ENCODE results near the gene LPP. TPM values are rescaled to one million over a fixed set of nuclear protein-coding genes. Genes with fewer than 3 reads are reported as not detected.

LPP gene
- total RNA-seq, 6 donors from 2014 or later, result 86.0 to 196 (median 160) TPM

GRCh38 chr3:188682316-188682715, 528.4 kb downstream of the LPP start:
- Histone ChIP-seq H3K27me3 (no peaks in the 10 kb centered on the region), H3K4me1 (peaks cover 17 to 44% (median 22%) of the 10 kb centered on the region in 4 donors), H3K27ac (peak overlapping the region in 2 of 4 donors; percentile 26 to 61), H3K9me3 (no peaks in the 10 kb centered on the region), H3K4me3 (no peak overlapping the region), H3K36me3 (no peaks in the 10 kb centered on the region)
- WGBS, 2 donors, result 90 to 93% methylated on average over 4 of the region's 4 CpGs
- TF ChIP-seq CTCF (IDR thresholded peaks at IDR 0.05) (no peak), POLR2AphosphoS5 (IDR thresholded peaks at IDR 0.05) (peak in 1 of 2 donors; percentile 4), POLR2A (IDR thresholded peaks at IDR 0.05) (no peak), EP300 (IDR thresholded peaks at IDR 0.05) (no peak)
- DNase-seq (no peak), ATAC-seq (ENCODE audit: low FRiP score in 2 of 2) (no peak)

GRCh38 chr3:188683032-188683521, 529.1 kb downstream of the LPP start:
- DNase-seq, result peak in 1 of 2 donors; percentile 58
- no peak overlapping the region for H3K4me3 ChIP-seq
- H3K4me1 ChIP-seq, result peaks cover 17 to 50% (median 22%) of the 10 kb centered on the region in 4 donors
- peak overlapping the region; percentile 19 to 61 (median 26) for H3K27ac ChIP-seq
- no peaks in the 10 kb centered on the region for H3K9me3 ChIP-seq
- peak; percentile 56 to 72 for ATAC-seq (ENCODE audit: low FRiP score in 2 of 2)
- no peaks in the 10 kb centered on the region for H3K27me3 ChIP-seq
- TF ChIP-seq POLR2A (IDR thresholded peaks at IDR 0.05) (no peak), EP300 (IDR thresholded peaks at IDR 0.05) (peak in 3 of 4 donors; percentile 31 to 89 (median 49)), CTCF (IDR thresholded peaks at IDR 0.05) (no peak), POLR2AphosphoS5 (IDR thresholded peaks at IDR 0.05) (peak; percentile 21 to 50)
- 42 to 62% methylated on average over 3 of the region's 3 CpGs for WGBS, 2 donors
- H3K36me3 ChIP-seq, result no peaks in the 10 kb centered on the region

GRCh38 chr3:188684276-188684675, 530.3 kb downstream of the LPP start:
- 96 to 100% methylated on average over 2 of the region's 2 CpGs for WGBS, 2 donors
- H3K4me1 ChIP-seq, result peaks cover 24 to 61% (median 31%) of the 10 kb centered on the region in 4 donors
- ATAC-seq (ENCODE audit: low FRiP score in 2 of 2) (no peak), DNase-seq (no peak)
- H3K36me3 ChIP-seq, result no peaks in the 10 kb centered on the region
- no peak overlapping the region for H3K27ac ChIP-seq
- no peaks in the 10 kb centered on the region for H3K9me3 ChIP-seq
- H3K27me3 ChIP-seq, result no peaks in the 10 kb centered on the region
- TF ChIP-seq POLR2A (IDR thresholded peaks at IDR 0.05) (no peak), EP300 (IDR thresholded peaks at IDR 0.05) (no peak), POLR2AphosphoS5 (IDR thresholded peaks at IDR 0.05) (no peak), CTCF (IDR thresholded peaks at IDR 0.05) (no peak)
- no peak overlapping the region for H3K4me3 ChIP-seq

GRCh38 chr3:188685789-188686188, 531.8 kb downstream of the LPP start:
- Histone ChIP-seq H3K36me3 (no peaks in the 10 kb centered on the region), H3K27ac (no peak overlapping the region), H3K9me3 (no peaks in the 10 kb centered on the region), H3K4me1 (peaks cover 18 to 63% (median 37%) of the 10 kb centered on the region in 4 donors), H3K27me3 (no peaks in the 10 kb centered on the region), H3K4me3 (no peak overlapping the region)
- TF ChIP-seq POLR2AphosphoS5 (IDR thresholded peaks at IDR 0.05), result no peak
- TF ChIP-seq POLR2A (IDR thresholded peaks at IDR 0.05), result no peak
- no peak for TF ChIP-seq EP300 (IDR thresholded peaks at IDR 0.05)
- no peak for TF ChIP-seq CTCF (IDR thresholded peaks at IDR 0.05)
- 96 to 97% methylated on average over 1 of the region's 1 CpG for WGBS, 2 donors
- ATAC-seq (ENCODE audit: low FRiP score in 2 of 2) (no peak), DNase-seq (no peak)

GRCh38 chr3:188686324-188686723, 532.4 kb downstream of the LPP start:
- Histone ChIP-seq H3K36me3 (no peaks in the 10 kb centered on the region), H3K27me3 (no peaks in the 10 kb centered on the region), H3K4me1 (peaks cover 14 to 63% (median 37%) of the 10 kb centered on the region in 4 donors), H3K4me3 (no peak overlapping the region), H3K9me3 (no peaks in the 10 kb centered on the region), H3K27ac (peak overlapping the region in 1 of 4 donors; percentile 45)
- TF ChIP-seq POLR2AphosphoS5 (IDR thresholded peaks at IDR 0.05), result no peak
- no peak for TF ChIP-seq CTCF (IDR thresholded peaks at IDR 0.05)
- no peak for TF ChIP-seq EP300 (IDR thresholded peaks at IDR 0.05)
- TF ChIP-seq POLR2A (IDR thresholded peaks at IDR 0.05), result no peak
- DNase-seq (no peak), ATAC-seq (ENCODE audit: low FRiP score in 2 of 2) (no peak)
- WGBS, 2 donors, result 48 to 67% methylated on average over 2 of the region's 2 CpGs
